Tibial nerve (tissue), 4 donors: ENCODE results near the gene DTNBP1. TPM values are rescaled to one million over a fixed set of nuclear protein-coding genes. Genes with fewer than 3 reads are reported as not detected.

Source experiments
- DNase-seq, 2 donors: peaks; one replicate each; pipeline ENCODE4 v3.0.0-alpha.2; 2019; ENCODE audit warnings: low spot score in 2 of 2
- H3K27ac ChIP-seq, 4 donors: fragments of 200-600 bp; sonication (generic) in 3 of 4; one replicate each; pipeline ENCODE4 v1.5.1; 2017 to 2019; ENCODE audit warnings: mild to moderate bottlenecking in 1 of 4
- H3K27me3 ChIP-seq, 2 donors: fragments of 200-600 bp; sonication (generic) in 1 of 2; one replicate each; pipeline versions ENCODE4 v1.5.1 to v1.6.0; 2017 to 2019
- H3K36me3 ChIP-seq, 3 donors: fragments of 200-600 bp; sonication (generic); one replicate each; pipeline ENCODE4 v1.5.1; 2018 to 2019
- H3K4me1 ChIP-seq, 4 donors: fragments of 200-600 bp; sonication (generic) in 3 of 4; one replicate each; pipeline ENCODE4 v1.5.1; 2017 to 2019
- H3K4me3 ChIP-seq, 4 donors: fragments of 200-600 bp; sonication (generic) in 3 of 4; one replicate each; pipeline ENCODE4 v1.5.1; 2017 to 2019; ENCODE audit warnings: mild to moderate bottlenecking in 1 of 4, moderate library complexity in 1 of 4
- H3K9me3 ChIP-seq, 4 donors: fragments of 200-600 bp; sonication (generic) in 3 of 4; one replicate each; pipeline ENCODE4 v1.5.1; 2017 to 2019
- CTCF ChIP-seq, 5 experiments: fragments of 200-600 bp in 3 of 5; fragments of 450-650 bp in 2 of 5; sonication (generic) in 3 of 5; IDR thresholded peaks; one replicate each; pipeline ENCODE4 v1.5.1; 2016 to 2019; ENCODE audit warnings: antibody characterized with exemption in 5 of 5, mild to moderate bottlenecking in 3 of 5, moderate library complexity in 2 of 5
- EP300 ChIP-seq, 2 donors: sonication (generic); formaldehyde crosslinking; IDR thresholded peaks; one replicate each; pipeline ENCODE4 v1.6.1; 2017; ENCODE audit warnings: antibody characterized with exemption in 2 of 2, mild to moderate bottlenecking in 1 of 2
- POLR2A ChIP-seq, 2 donors: fragments of 450-650 bp; IDR thresholded peaks; one replicate each; pipeline ENCODE4 v1.6.1; 2017; ENCODE audit warnings: antibody characterized with exemption in 2 of 2, mild to moderate bottlenecking in 2 of 2, moderate library complexity in 2 of 2
- WGBS, 2 donors: methylation state at CpG; one replicate each; pipeline ENCODE4 v1.1.5; 2018; 5-methylcytosine and 5-hydroxymethylcytosine counted together
- total RNA-seq, 4 donors: library from RNA; depleted of rRNA; stranded (reverse); fragments of >200 nt; gene quantifications; one replicate each; pipeline ENCODE4 v1.1.0, GENCODE V29; 2016

The DTNBP1 gene
- total RNA-seq, 4 donors from 2014 or later, result 14.7 to 36.6 (median 16.1) TPM

- no peaks in the 10 kb centered on the region for H3K27me3 ChIP-seq
- no peak overlapping the region for H3K27ac ChIP-seq
- WGBS, 2 donors, result 86 to 88% methylated on average over 1 of the region's 1 CpG
- DNase-seq, result no peak
- TF ChIP-seq EP300 (IDR thresholded peaks at IDR 0.05) (no peak), CTCF (IDR thresholded peaks at IDR 0.05) (no peak), POLR2A (IDR thresholded peaks at IDR 0.05) (no peak)
- no peak overlapping the region for H3K4me3 ChIP-seq
- no peaks in the 10 kb centered on the region for H3K9me3 ChIP-seq
- H3K36me3 ChIP-seq, result no peaks in the 10 kb centered on the region
- H3K4me1 ChIP-seq, result peaks cover 0 to 9% (median 0%) of the 10 kb centered on the region in 4 donors
Measured at GRCh38 chr6:15582499-15582898, 80.3 kb downstream of the DTNBP1 start.

DNA sequence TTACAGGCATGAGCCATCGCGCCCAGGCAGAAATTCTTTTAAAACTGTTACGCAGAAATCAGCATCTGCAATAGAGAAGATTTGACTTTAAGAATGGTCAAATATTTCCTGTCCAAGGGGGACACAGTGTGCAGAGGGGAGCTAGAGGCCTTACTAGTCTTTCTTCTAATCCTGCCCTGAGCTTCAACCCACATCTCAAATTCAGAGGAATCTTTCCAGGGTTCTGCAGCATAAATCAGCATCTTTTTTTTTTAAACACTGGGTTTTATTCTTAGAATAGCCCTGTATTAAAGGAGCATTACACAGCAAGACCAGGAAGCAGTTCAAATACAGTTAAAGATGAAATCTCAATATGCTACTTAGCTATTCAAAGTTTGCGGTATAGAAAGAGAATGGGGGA, 81.1 kb downstream of the DTNBP1 start:
- no peak for TF ChIP-seq POLR2A (IDR thresholded peaks at IDR 0.05)
- TF ChIP-seq CTCF (IDR thresholded peaks at IDR 0.05), result no peak
- no peak for TF ChIP-seq EP300 (IDR thresholded peaks at IDR 0.05)
- no peaks in the 10 kb centered on the region for H3K9me3 ChIP-seq
- H3K27ac ChIP-seq, result no peak overlapping the region
- H3K27me3 ChIP-seq, result no peaks in the 10 kb centered on the region
- H3K4me3 ChIP-seq, result no peak overlapping the region
- WGBS, 2 donors, result 97% methylated on average over 4 of the region's 4 CpGs
- H3K4me1 ChIP-seq, result peaks cover 0 to 11% (median 0%) of the 10 kb centered on the region in 4 donors
- no peaks in the 10 kb centered on the region for H3K36me3 ChIP-seq
- DNase-seq, result no peak

DNA sequence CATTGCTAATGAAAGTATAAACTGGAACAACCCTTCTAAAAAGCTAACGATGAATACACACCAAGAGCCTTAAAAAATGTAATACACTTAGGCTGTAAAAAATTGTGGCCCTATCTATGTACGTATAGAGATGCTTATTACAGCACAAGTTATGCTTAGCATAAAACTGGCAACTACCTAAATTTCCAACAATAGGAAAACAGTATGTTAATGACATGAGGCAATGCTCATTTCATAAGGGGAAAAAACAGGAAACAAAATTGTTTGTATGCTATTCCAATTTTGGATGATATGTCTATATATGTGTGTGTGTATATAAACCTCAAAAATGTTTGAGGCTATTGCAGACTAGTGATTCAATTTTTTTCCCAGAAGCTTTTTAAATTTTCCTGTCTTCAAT, 82.5 kb downstream of the DTNBP1 start:
- no peak for DNase-seq
- Histone ChIP-seq H3K4me3 (no peak overlapping the region), H3K36me3 (no peaks in the 10 kb centered on the region), H3K27me3 (no peaks in the 10 kb centered on the region), H3K4me1 (peaks cover 0 to 11% (median 0%) of the 10 kb centered on the region in 4 donors), H3K27ac (no peak overlapping the region), H3K9me3 (no peaks in the 10 kb centered on the region)
- no peak for TF ChIP-seq CTCF (IDR thresholded peaks at IDR 0.05)
- no peak for TF ChIP-seq EP300 (IDR thresholded peaks at IDR 0.05)
- TF ChIP-seq POLR2A (IDR thresholded peaks at IDR 0.05), result no peak
- WGBS, 2 donors, result 93 to 95% methylated on average over 2 of the region's 2 CpGs

DNA sequence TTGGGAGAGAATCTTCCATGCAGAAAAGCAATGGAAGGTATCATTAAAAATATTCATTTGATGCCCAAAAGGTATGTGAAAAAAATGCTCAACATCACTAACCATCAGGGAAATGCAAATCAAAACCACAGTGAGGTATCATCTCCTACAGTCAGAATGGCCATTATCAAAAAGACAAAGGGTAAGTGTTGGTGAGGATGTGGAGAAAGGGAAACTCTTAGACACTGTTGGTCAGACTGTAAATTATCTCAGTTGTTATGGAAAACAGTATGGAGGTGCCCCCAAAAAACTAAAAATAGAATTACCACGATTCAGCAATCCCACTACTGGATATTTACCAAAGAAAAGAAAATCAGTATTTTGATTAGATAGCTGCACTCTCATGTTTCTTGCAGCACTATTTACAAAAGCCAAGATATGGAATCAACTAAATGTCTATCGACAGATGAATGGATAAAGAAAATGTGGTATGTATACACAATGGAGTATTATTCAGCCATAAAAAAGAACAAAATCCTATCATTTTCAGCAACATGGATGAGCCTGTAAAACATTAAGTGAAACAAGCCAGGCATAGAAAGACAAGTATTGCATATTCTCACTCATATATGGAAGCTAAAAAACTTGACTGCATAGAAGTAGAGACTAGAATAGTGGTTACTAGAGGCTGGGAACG, 84.0 kb downstream of the DTNBP1 start:
- H3K4me3 ChIP-seq, result no peak overlapping the region
- no peak overlapping the region for H3K27ac ChIP-seq
- TF ChIP-seq EP300 (IDR thresholded peaks at IDR 0.05), result no peak
- no peak for TF ChIP-seq CTCF (IDR thresholded peaks at IDR 0.05)
- TF ChIP-seq POLR2A (IDR thresholded peaks at IDR 0.05), result no peak
- no peaks in the 10 kb centered on the region for H3K9me3 ChIP-seq
- no peaks in the 10 kb centered on the region for H3K27me3 ChIP-seq
- H3K4me1 ChIP-seq, result peaks cover 0 to 11% (median 0%) of the 10 kb centered on the region in 4 donors
- H3K36me3 ChIP-seq, result no peaks in the 10 kb centered on the region
- no peak for DNase-seq
- 79% methylated on average over 3 of the region's 3 CpGs for WGBS, 2 donors

GRCh38 chr6:15577550-15578171, 85.2 kb downstream of the DTNBP1 start:
- H3K4me1 ChIP-seq, result peaks cover 0 to 11% (median 0%) of the 10 kb centered on the region in 4 donors
- no peak overlapping the region for H3K4me3 ChIP-seq
- no peaks in the 10 kb centered on the region for H3K27me3 ChIP-seq
- 62% methylated on average over 7 of the region's 7 CpGs for WGBS, 2 donors
- H3K9me3 ChIP-seq, result no peaks in the 10 kb centered on the region
- DNase-seq, result no peak
- no peak overlapping the region for H3K27ac ChIP-seq
- TF ChIP-seq CTCF (IDR thresholded peaks at IDR 0.05) (no peak), EP300 (IDR thresholded peaks at IDR 0.05) (no peak), POLR2A (IDR thresholded peaks at IDR 0.05) (no peak)
- no peaks in the 10 kb centered on the region for H3K36me3 ChIP-seq
